H54 (cell line): ENCODE data around the gene TREM2.

ENCODE experiments used
- DNase-seq: peaks from one replicate; pipeline ENCODE4 v3.0.0; 2011; ENCODE audit warnings: low spot score, mixed read lengths; ENCODE audit not compliant: insufficient read length
- FAIRE-seq: peaks from 3 replicates; lab custom pipeline; 2011; peaks lifted over from hg19 to GRCh38; lab: Jason Lieb, UNC
- POLR2A ChIP-seq: IDR thresholded peaks from 2 replicates; pipeline ENCODE4 v1.6.1; 2011; ENCODE audit warnings: low read depth, mild to moderate bottlenecking, low read length

Gene TREM2

GRCh38 chr6:41171908-41172307 is 9.0 kb upstream of the TREM2 start:
- DNase-seq: no peak
- FAIRE-seq: no peak
- TF ChIP-seq POLR2A: no peak

- TF ChIP-seq POLR2A: no peak
- no peak for FAIRE-seq
- DNase-seq: no peak
Observed at GRCh38 chr6:41170547-41171160, 7.7 kb upstream of the TREM2 start.

DNA sequence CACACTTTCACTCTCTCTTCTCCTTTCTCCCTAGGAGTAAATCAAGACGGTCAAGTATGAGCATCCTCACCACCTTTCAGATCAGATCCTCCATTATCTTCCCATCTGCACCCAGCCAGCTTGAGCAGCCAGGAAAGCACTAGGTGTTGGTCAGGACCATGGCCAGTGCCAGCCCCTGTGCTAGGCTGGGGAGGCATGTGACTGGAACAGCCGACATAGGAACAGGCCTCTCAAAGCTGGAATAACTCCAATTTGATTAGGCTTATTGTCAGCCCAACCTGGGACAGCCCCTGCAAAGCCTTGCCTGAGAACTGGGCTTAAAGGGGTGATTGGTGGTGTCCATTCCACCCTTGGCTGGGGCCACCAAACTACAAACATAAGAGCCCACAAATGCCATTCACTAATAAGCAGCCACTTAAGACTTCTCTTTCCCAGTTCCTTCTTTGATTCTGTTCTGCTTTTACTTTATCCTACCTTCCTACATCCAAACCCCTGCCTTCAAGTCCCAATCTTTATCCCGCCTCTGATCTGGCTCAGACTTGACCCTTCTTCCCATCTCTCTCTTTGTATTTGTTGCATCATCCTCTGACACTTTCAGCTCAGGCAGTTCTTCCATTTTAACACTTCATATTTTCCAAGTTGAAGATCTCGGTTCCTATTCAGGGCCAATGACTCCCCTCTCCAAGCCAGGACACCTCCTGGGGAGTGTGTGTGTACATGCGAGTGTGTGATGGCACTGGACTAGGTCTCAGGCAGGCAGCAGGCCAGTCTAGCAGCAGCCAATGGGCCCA is 4.5 kb upstream of the TREM2 start:
- FAIRE-seq (no peak), DNase-seq (no peak)
- no peak for TF ChIP-seq POLR2A

- no peak for TF ChIP-seq POLR2A
- FAIRE-seq (no peak), DNase-seq (no peak)
Observed at GRCh38 chr6:41164551-41165120, 1.7 kb upstream of the TREM2 start.

DNA sequence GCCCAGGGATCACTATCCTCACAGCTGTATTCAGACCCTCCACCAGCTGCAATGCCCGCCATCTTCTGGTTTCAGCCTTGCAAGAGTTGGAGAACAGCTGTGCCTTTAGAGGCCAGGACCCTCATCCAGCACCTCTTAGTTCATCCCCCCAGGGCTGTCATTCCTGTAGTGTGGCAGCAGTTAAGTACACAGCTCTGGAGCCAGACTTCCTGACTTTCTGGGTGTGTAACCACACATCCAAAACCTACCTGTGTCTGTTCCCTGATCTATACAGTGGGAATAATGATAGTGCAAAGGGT is 452 bp upstream of the TREM2 start:
- no peak for DNase-seq
- no peak for TF ChIP-seq POLR2A
- no peak for FAIRE-seq

DNA sequence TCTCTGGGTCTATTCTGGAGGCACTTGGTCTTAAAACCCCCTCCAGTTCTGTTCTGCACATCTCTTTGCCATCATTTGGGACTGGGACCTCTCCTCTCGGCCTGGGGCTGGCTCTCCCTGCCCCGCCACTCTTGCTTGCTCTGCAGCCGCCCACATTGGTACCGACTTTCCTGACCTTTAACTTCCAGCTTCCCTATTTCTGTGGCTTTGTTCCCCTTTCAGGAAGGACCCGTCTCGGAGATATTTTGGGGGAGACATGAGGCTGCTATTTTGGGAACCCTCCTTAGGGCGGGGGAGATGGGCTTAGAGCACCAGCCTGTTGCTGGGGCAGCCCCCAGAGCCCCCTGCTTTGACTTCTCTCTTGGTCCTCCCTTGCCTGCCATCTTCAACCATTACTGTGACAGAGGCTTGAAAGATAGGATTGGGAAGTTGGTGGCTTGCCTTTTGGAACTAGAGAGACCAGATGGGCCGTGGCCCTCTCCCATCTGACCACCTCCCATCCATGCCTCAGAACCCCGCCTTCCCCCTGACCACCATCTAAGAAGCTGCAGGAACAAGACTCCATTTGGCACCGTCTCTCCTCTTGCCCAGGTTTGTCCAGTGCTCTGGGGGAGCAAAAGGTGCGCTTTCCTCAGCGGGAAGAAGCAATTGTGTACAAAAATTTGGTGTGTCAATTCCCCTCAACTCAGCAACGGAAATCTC is 914 bp downstream of the TREM2 start:
- TF ChIP-seq POLR2A: no peak
- FAIRE-seq (no peak), DNase-seq (no peak)

DNA sequence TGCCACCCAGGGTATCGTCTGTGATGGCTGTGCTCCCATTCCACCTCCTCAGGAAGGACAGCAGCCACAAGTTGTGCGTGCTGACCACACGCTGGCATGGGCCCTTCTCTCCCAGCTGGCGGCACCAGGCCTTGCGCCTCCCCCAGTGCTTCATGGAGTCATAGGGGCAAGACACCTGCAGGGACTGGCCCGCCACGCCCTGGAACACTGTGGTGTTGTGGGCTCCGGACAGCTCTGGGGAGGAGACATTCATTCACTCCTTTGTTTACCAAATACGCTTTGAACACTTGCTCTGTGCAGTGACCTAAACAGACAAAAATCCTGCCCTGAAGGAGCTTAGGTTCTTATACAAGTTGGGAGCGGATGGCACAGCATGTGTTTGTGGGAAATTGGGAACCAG is 1.5 kb downstream of the TREM2 start:
- FAIRE-seq (no peak), DNase-seq (no peak)
- TF ChIP-seq POLR2A: no peak

DNA sequence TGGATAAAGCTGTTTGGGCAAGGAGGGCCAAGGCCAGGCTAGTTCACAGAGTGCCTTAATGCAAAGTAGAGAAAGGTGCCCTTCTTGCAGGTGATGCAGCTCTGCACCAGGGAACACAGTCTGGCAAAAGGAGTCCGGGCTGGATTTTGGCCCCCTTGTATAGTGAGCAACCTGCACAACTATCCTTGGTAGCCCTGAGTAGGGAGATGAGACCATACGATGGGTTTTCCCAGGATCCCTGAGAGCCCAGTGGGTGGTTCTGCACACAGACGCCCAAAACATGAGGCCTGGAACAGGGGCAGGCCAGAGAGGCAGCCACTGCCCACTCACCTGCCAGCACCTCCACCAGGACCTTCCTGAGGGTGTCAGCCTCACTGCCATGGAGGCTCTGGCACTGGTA is 2.0 kb downstream of the TREM2 start:
- TF ChIP-seq POLR2A: no peak
- no peak for FAIRE-seq
- no peak for DNase-seq

- no peak for DNase-seq
- TF ChIP-seq POLR2A: no peak
- no peak for FAIRE-seq
Observed at GRCh38 chr6:41159415-41160082, 3.4 kb downstream of the TREM2 start.

DNA sequence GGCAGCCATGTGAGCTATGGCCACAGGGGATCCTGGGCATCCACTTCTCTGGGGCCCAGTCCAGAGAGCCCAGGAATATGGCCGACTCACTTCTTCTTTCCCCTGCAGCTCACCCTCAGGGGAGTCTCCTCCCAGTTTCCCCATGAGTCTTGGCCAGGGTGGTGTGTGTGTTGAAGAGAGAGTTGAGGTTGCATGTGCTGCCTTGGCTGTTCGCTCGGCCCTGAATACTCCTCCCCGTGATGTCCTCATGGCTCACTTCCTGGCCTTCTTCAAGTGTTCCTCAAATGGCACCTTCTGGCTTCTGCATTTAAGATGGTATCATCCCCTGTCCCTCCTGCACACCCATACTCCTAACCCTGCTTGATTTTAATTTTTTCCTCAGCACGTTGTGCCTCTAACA is 5.6 kb downstream of the TREM2 start:
- FAIRE-seq (no peak), DNase-seq (no peak)
- no peak for TF ChIP-seq POLR2A

DNA sequence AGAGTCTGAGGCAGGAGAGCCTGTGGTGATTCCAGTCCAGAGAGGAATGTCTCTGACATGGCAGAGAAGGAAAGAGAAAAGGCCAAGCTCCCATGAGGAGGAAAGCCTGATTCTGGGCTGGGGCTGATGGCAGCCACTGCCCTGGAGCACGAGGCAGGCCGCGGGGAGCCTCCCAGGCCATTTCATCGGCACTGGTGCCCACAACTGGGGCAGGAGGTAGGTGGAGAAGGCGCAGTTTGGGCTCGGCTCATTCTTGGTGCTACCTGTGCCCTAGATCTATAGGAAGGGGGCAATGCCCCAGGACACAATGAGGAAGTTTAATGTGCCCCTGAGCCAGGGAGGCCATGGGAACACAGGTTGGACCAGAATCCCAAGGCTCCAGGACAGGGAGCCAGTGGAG is 6.1 kb downstream of the TREM2 start:
- DNase-seq (no peak), FAIRE-seq (no peak)
- TF ChIP-seq POLR2A: no peak

GRCh38 chr6:41156001-41156400 is 6.9 kb downstream of the TREM2 start:
- no peak for TF ChIP-seq POLR2A
- FAIRE-seq: no peak

GRCh38 chr6:41155132-41155805 is 7.6 kb downstream of the TREM2 start:
- FAIRE-seq: no peak
- TF ChIP-seq POLR2A: no peak
- DNase-seq: no peak

More at GRCh38 chr6:41156001-41156400, 6.9 kb downstream of the TREM2 start:
- DNase-seq: no peak
